HepG2 (cell line): ENCODE results near the gene C5AR1. TPM values are rescaled to one million over a fixed set of nuclear protein-coding genes. Genes with fewer than 3 reads are reported as not detected.

Source experiments
- ATF4 ChIP-seq, 2 experiments: fragments of 450-650 bp in 1 of 2; sonication (generic) in 1 of 2; formaldehyde crosslinking; IDR thresholded peaks; 2 replicates each; pipeline versions ENCODE4 v1.5.0 to v1.8.0; 2020 to 2022; ENCODE audit warnings: mild to moderate bottlenecking in 1 of 2, missing genetic modification reagents in 1 of 2
- FOXO4 ChIP-seq: sonication (generic); formaldehyde crosslinking; conservative IDR thresholded peaks from 2 replicates; pipeline ENCODE4 v1.8.1; 2023; ENCODE audit warnings: missing genetic modification reagents
- GABPA ChIP-seq, 2 experiments: IDR thresholded peaks; 2 replicates each; pipeline ENCODE4 v1.6.1; 2011 to 2016; ENCODE audit warnings: low read depth in 2 of 2, low read length in 1 of 2, missing biosample characterization in 1 of 2, missing genetic modification characterization in 1 of 2
- HMGXB4 ChIP-seq, 2 experiments: sonication (generic) in 1 of 2; formaldehyde crosslinking in 1 of 2; IDR thresholded peaks; 2 replicates each; pipeline versions ENCODE4 v1.4.0 to v1.6.1; 2018 to 2020; ENCODE audit warnings: missing genetic modification reagents in 2 of 2, borderline replicate concordance in 1 of 2, low read depth in 1 of 2, mild to moderate bottlenecking in 1 of 2, missing biosample characterization in 1 of 2
- HNF1B ChIP-seq: sonication (generic); formaldehyde crosslinking; IDR thresholded peaks from 2 replicates; pipeline ENCODE4 v1.5.1; 2020; ENCODE audit warnings: mild to moderate bottlenecking, moderate library complexity, missing genetic modification reagents
- MAFG ChIP-seq: sonication (generic); formaldehyde crosslinking; IDR thresholded peaks from 2 replicates; pipeline ENCODE4 v1.5.1; 2020; ENCODE audit warnings: mild to moderate bottlenecking, missing genetic modification reagents
- MZF1 ChIP-seq: sonication (generic); formaldehyde crosslinking; IDR thresholded peaks from 2 replicates; pipeline ENCODE4 v1.8.1; 2023; ENCODE audit warnings: mild to moderate bottlenecking, missing genetic modification reagents, borderline replicate concordance
- PAX8 ChIP-seq: sonication (generic); formaldehyde crosslinking; IDR thresholded peaks from 2 replicates; pipeline ENCODE4 v1.8.0; 2022; ENCODE audit warnings: mild to moderate bottlenecking, missing genetic modification reagents, borderline replicate concordance
- PRDM15 ChIP-seq: sonication (generic); formaldehyde crosslinking; IDR thresholded peaks from 2 replicates; pipeline ENCODE4 v1.4.0; 2020; ENCODE audit warnings: missing genetic modification reagents
- SOX13 ChIP-seq, 3 experiments: fragments of 450-650 bp in 1 of 3; sonication (generic) in 1 of 3; formaldehyde crosslinking in 1 of 3; IDR thresholded peaks in 2 of 3; conservative IDR thresholded peaks in 1 of 3; 2 replicates each; pipeline versions ENCODE4 v1.5.0 to v1.6.1; 2016 to 2020; ENCODE audit warnings: antibody characterized with exemption in 1 of 3, mild to moderate bottlenecking in 1 of 3, missing compliant biosample characterization in 1 of 3, missing genetic modification reagents in 1 of 3, moderate library complexity in 1 of 3
- ZBTB34 ChIP-seq: sonication (generic); formaldehyde crosslinking; IDR thresholded peaks from 2 replicates; pipeline ENCODE4 v1.8.0; 2022; ENCODE audit warnings: mild to moderate bottlenecking, missing genetic modification reagents
- ZNF12 ChIP-seq: sonication (generic); formaldehyde crosslinking; IDR thresholded peaks from 2 replicates; pipeline ENCODE4 v1.5.0; 2020; ENCODE audit warnings: missing genetic modification reagents
- ZNF205 ChIP-seq: IDR thresholded peaks from 2 replicates; pipeline ENCODE4 v1.6.1; 2018; ENCODE audit warnings: missing biosample characterization, missing genetic modification reagents
- ZSCAN5A ChIP-seq: sonication (generic); formaldehyde crosslinking; IDR thresholded peaks from 2 replicates; pipeline ENCODE4 v1.8.0; 2022; ENCODE audit warnings: mild to moderate bottlenecking, missing genetic modification reagents, borderline replicate concordance
- polyA plus RNA-seq, 8 experiments: library from polyadenylated mRNA; depleted of rRNA in 3 of 8; stranded (reverse) in 7 of 8; unstranded in 1 of 8; fragments of >200 nt; fragmentation: Illumina TruSeq in 4 of 8; extraction: Trizol in 4 of 8; gene quantifications; 2 replicates each; pipeline versions ENCODE4 v1.2.1 to v1.2.3, GENCODE V29; 2011 to 2016; ENCODE audit warnings: low read depth in 4 of 8, missing spikeins in 1 of 8, mixed read lengths in 1 of 8; ENCODE audit not compliant: insufficient read depth in 1 of 8
- total RNA-seq, 5 experiments: library from RNA; depleted of rRNA; stranded (reverse); fragments of >200 nt; fragmentation: Illumina TruSeq; extraction: Trizol; gene quantifications; 2 replicates each; pipeline ENCODE4 v1.2.3, GENCODE V29; 2016; ENCODE audit warnings: low read depth in 1 of 5

The C5AR1 gene
- total and polyA plus RNA-seq, 2 of the 13 experiments (the other 11 are each of a cell fraction or from before 2014, with no cell fraction given), result 0.07 to 1.6 TPM

GRCh38 chr19:47310819-47311218 is 1.2 kb downstream of the C5AR1 start (continued):
- TF ChIP-seq MZF1 (CRISPR knock-in tag), result no peak
- no peak for TF ChIP-seq FOXO4 (CRISPR knock-in tag)
- no peak for TF ChIP-seq MAFG
- TF ChIP-seq ZNF12, result peak; percentile 36; the same call in 1 of the 2 replicates
- no peak for TF ChIP-seq PAX8 (CRISPR knock-in tag)
- TF ChIP-seq HMGXB4 (CRISPR knock-in tag; IDR thresholded peaks at IDR 0.05; ENCODE audit: borderline replicate concordance in 1 of 2, low read depth in 1 of 2), result no peak
- TF ChIP-seq ZNF205 (CRISPR knock-in tag), result no peak
- no peak for TF ChIP-seq HNF1B (CRISPR knock-in tag)
- no peak for TF ChIP-seq ZSCAN5A
- no peak for TF ChIP-seq GABPA (IDR thresholded peaks at IDR 0.05; ENCODE audit: low read depth, low read length)
- TF ChIP-seq GABPA (CRISPR knock-in tag; IDR thresholded peaks at IDR 0.05; ENCODE audit: low read depth), result peak; percentile 59
- TF ChIP-seq PRDM15 (CRISPR knock-in tag), result no peak
- no peak for TF ChIP-seq ZBTB34 (CRISPR knock-in tag)
- peak in 1 of 2 experiments; percentile 99; a peak in 2 of 4 replicates for TF ChIP-seq ATF4 (CRISPR knock-in tag; IDR thresholded peaks at IDR 0.05)
- TF ChIP-seq SOX13 (IDR thresholded peaks at IDR 0.05), result no peak
- TF ChIP-seq SOX13 (CRISPR knock-in tag; conservative IDR thresholded peaks at IDR 0.05 in 1 of 2, IDR thresholded peaks at IDR 0.05 in 1 of 2), result no peak
